Effector CD4-positive, alpha-beta T cell (primary cell): ENCODE results near the gene MOB3B.
"Not testable (repeated sequence)": the region's sequence is repeated elsewhere in the genome, so short reads cannot be mapped to it uniquely, and the experiment has no call there.

Source experiments
- DNase-seq: peaks from one replicate; pipeline ENCODE4 v3.0.0-alpha.2; 2020

Gene MOB3B

GRCh38 chr9:27472195-27472594, 57.4 kb downstream of the MOB3B start:
- no peak for DNase-seq

DNA sequence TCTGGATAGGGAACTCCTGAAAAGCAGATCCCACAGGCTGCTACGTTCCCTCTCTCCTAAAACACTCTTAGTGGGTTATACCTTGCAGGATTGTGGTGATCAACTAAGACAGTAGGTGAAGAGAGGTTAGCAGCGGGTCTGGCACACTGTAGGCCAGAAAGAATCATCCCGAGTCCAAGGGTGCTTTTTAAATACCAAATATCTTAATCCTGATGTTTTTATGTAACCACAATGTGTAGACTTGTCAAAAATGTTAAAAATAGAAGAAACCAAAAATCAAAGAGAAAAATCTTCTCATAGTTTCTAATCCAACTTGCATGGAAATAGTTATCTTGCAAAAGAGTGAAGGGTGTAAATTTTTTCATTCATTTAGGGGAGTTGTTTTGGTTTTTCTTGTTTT, 57.8 kb downstream of the MOB3B start:
- DNase-seq, result no peak

DNA sequence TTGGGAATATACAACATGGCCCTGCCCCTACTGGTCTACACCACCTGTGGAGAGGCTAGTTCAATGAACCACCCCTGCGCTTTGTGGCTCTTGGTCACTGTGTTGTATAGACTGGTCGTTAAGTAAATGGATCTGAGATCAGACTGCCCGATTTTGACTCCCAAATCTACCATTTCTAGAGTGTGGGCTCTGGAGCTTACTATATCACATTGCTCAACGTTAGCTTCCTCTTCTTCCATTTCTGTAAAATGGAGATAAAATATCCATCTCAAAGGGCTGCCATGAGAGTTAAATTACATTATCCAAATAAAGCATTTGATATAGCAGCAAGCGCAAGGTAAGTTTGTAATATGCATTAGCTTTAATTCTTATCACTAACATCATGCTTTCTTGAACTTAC, 58.2 kb downstream of the MOB3B start:
- DNase-seq, result no peak

GRCh38 chr9:27470291-27470856, 59.2 kb downstream of the MOB3B start:
- DNase-seq, result no peak

GRCh38 chr9:27469550-27469949, 60.1 kb downstream of the MOB3B start:
- DNase-seq, result no peak

GRCh38 chr9:27468462-27469110, 61.0 kb downstream of the MOB3B start:
- no peak for DNase-seq

DNA sequence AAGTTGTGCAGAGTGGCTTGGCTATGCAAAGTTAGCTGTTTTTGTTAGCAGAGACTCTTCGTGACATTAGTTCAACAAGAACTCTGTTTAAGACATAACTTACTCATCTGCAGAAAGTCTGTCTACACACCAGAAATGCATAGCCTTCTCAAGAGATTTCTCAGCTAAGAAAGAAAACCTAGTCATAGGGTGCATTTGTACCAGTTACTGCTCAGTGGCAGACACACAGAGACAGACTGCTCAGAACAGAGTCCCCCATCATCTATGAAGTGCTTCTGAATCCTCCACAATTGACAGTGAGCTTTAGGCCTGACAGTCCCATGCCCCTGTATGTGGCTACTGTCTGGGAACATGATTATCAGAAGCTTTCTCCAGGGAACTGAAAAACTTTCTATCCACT, 61.6 kb downstream of the MOB3B start:
- DNase-seq, result no peak

GRCh38 chr9:27467486-27467885, 62.1 kb downstream of the MOB3B start:
- no peak for DNase-seq

- not testable (repeated sequence) for DNase-seq
Observed at GRCh38 chr9:27466516-27466915, 63.1 kb downstream of the MOB3B start.

DNA sequence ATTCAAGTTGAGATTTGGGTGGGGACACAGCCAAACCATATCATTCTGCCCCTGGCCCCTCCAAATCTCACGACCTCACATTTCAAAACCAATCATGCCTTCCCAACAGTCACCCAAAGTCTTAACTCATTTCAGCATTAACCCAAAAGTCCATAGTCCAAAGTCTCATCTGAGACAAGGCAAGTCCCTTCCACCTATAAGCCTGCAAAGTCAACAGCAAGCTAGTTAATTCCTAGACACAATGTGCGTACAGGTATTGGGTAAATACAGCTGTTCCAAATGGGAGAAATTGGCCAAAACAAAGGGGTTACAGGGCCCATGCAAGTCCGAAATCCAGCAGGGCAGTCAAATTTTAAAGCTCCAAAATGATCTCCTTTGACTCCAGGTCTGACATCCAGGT, 64.7 kb downstream of the MOB3B start:
- DNase-seq, result not testable (repeated sequence)

GRCh38 chr9:27462846-27463245, 66.8 kb downstream of the MOB3B start:
- no peak for DNase-seq

GRCh38 chr9:27462434-27462833, 67.2 kb downstream of the MOB3B start:
- DNase-seq, result no peak

DNA sequence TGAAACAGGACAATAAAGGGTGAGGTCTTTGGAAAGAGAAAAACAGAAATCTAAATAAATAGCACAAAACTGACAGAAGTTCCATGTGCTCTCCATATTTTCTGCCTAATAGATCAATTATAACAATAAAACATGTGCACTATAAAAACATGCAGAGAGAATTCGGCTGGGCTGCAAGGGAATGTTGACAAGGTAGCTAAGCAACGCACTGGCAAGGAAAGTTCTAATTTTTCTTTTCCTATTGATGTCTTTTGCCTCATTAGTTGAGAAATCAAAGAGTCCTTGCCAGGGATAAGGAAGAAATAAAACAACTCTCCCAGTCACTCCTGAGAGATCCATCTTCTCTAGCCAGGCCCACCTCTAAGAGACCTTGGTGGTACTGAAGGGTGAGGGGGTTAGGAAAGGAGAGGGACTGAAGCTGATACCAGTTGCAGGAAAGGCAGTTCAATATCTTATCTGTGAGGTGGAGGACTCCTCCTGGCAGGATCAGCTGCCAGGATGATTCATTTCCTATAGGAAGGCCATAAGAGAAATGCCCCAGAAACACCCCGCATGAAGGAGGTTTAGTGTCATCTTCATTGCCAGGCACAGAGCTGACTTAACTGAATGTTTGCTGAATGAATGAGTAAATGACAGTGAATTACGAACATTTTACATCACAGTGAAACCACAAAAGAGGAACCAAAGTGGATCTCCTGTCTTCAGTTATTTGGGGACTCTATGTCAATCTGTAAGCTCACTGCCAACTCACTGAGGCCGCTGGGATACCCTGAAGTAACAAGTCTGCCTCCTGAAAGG, 69.2 kb downstream of the MOB3B start:
- DNase-seq, result no peak

GRCh38 chr9:27457445-27457844, 72.2 kb downstream of the MOB3B start:
- DNase-seq, result no peak

- DNase-seq, result no peak
Observed at GRCh38 chr9:27453860-27454553, 75.6 kb downstream of the MOB3B start.

DNA sequence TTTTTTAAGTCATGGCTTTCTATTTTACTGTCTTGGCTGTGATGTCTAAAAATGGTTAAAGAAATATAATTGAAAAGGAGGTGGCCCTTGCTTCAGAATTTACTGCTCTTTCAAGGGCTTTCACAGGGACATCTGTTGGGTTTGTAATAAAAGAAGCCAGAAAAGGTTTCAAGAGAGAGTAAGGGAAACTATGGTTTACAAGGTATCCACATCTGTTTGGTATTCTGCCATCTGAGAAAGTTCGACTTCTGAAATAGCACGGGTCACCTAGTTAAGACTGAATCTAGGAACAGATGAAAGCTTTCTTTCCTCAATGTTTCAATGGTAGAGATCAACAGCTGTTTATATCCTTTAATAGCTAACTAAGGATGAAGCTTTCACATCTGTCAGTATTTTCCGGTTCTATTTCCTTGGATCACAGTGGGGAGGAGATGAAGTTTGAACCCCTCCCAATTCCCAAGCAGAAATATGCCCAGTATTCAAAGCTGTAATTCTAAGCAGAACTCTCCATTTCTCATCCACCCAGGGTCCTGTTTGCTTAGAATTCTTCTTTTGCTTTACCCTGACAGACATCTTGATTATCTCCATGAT, 78.3 kb downstream of the MOB3B start:
- DNase-seq, result no peak

DNA sequence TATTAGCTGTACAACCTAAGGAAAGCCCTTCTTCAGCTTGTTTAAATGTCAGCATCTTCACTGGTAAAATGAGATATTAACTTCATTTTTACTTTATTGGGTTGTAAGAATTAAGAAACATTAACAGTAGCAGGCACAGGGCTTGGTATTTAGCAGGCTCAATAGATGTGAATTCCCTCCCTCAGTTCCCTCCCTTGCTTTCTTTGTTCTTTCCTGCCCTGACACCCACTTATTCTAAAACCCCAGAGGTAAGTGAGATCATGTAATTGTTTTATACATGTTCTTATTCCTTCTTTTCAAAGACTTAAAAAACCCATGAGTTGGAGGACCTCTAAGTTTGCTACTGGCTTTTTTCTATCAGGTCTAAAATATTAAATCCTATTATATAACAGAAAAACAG, 78.9 kb downstream of the MOB3B start:
- no peak for DNase-seq

- not testable (repeated sequence) for DNase-seq
Observed at GRCh38 chr9:27448356-27448755, 81.3 kb downstream of the MOB3B start.

GRCh38 chr9:27447031-27447683, 82.5 kb downstream of the MOB3B start:
- DNase-seq, result no peak

GRCh38 chr9:27445688-27446087, 83.9 kb downstream of the MOB3B start:
- DNase-seq, result no peak

DNA sequence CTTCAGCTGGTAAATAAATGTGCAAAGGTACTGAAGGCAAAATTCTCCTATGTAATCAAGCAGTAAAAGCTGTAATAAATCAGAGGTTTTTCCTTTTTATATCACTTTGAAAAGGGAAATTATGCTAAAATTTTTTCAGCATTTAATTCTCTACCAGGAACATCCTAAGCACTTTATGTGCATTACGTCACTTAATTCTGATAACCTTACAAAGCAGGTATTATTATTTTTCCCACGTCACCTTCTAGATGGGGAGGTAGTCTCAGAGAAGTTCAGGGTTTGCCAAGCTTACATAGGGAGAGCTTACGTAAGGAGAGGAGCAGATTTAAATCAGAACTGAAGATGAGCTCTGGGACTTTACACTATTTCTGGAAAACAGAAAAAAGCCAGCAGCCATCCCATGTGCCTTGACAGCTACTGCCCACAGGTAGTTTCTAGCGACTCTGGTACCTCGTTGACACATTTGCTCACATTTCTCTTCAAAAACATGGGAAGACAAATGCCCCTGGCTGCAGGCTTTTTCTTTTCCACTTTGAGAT, 84.5 kb downstream of the MOB3B start:
- no peak for DNase-seq

- no peak for DNase-seq
Observed at GRCh38 chr9:27442464-27442863, 87.2 kb downstream of the MOB3B start.
